Measurements from ENCODE around the gene AKAP13.
"Not testable (repeated sequence)": the region's sequence is repeated elsewhere in the genome, so short reads cannot be mapped to it uniquely, and the experiment has no call there.

Gene AKAP13

DNA sequence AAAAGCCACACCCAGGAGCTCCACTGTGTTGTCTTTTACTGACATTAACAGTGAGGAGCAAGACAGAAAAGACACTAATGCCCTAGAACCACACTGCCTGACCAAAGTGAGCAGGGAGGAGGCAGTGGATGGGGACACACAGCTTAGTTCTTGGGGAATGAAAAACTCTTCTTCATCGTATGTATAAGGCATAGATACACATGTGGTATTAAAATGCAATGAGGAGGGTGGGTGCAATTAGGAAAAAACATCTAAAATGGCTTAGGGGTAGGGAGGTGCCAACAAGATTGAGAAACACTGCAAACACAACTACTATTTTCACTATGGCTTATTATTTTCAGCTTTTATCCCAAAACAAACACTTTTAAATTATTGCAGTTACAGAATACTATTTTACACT, 398.8 kb downstream of the AKAP13 start:
- DNase-seq = no peak

DNA sequence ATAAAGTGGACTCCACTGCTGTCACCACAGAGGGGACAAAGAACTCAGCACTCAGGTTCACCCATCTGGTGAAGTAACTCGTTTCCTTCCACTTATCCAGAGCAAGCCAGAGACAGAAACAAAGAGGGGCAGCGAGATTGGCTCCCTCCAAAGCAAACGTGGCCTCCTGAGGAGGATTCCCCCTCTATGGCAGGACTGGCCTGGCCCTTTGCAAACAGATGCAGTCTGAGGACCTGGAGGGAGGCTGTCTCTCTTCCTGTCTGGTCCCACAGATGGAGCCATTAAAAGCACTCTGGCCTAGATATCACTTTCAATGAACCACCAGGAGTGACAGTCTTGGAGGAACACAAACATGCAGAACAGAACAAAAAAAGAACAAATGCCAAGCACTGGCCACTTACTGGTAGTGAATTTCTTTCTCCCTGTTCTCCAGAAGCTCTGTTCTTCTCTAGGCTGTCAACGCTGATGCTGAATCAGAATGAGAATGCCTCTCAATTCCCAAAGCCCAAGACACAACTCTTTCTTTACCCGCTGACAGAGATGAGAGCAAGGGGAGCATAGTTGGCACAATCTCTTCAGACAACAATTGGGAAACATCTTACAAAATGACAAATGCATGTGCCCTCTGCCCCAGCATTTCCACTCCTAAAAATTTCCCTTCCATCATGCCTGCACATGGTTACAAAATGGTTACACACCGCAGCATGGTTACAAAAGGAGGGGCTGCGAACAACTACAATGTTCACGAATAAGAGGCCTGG, 400.0 kb downstream of the AKAP13 start:
- DNase-seq = peak; percentile 70

DNA sequence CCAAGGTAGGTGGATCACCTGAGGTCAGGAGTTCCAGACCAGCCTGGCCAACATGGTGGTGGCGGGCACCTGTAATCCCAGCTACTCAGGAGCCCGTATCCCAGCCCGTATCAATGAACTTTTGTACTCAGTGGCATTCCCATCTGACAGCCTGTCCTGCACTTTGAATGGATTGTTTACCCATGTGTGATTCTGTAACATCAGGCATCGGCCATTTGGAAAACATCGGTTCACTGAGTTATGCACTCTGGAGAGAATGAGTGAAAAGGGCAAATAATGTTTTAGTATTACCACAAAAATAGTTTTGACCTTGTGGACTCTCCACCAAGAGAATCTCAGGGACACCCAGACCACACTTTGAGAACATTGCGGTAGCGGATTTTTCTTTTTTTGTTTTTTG, 400.7 kb downstream of the AKAP13 start:
- DNase-seq = no peak

DNA sequence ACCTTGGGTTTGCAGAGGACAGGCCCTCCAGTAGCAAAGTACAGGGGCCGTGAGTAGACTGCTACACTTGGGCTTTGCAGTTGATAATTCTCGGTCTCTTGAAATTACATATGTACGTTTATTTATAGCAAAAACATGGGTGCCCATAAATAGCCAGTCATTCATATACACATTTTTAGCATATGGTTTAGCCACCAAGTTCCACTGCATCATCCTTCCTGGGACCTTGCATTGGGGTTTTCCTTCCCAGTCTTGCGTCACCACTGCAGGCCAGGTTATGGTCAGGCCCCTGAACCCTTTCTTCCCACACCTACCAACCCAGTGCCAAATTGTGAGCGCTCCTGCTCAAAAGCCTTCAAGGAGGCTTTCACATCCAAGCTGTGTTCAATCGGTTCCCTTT, 401.7 kb downstream of the AKAP13 start:
- DNase-seq = no peak

DNA sequence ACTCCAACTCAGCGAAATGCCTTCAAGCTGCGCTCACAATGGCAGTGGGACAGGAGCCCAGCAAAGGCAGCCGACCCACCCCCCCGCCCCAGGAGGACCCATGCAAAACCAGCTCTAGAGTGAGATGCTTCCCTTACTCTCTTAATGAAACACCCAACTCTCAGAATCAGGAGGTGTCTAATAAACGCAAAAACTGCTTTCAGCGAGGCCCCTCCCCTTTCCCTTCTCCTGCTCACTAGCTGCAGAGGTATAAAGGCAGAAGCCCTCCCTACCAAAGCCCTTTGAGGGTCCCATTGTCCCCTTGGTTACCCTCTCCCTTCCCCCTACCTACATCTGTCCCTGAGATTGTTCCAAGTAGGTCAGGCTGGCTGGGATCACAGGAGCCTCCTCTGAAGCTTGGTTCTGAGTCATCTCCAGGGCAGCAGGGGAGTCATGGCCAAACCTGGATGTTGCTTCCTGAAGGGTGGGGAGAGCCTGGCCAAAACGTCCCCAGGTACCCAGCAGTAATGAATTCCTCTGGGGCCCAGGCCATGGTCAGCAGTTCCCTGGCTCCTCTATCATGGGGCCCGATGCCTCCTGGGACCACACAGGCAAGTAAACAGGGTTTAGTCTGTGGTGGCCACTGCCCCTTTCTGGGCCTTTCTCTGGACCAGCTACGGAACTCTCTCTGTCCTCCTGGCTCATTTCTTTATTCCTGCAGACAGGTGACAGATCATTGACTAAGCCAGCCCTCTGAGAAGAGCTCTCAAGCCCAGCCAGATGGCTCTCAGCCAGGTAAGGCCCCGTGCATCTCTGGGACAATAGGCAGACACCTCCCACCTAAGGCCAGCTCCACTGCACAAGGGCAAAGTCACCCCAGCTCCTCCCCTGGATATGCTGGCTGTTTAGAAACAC, 405.7 kb downstream of the AKAP13 start:
- DNase-seq = no peak

DNA sequence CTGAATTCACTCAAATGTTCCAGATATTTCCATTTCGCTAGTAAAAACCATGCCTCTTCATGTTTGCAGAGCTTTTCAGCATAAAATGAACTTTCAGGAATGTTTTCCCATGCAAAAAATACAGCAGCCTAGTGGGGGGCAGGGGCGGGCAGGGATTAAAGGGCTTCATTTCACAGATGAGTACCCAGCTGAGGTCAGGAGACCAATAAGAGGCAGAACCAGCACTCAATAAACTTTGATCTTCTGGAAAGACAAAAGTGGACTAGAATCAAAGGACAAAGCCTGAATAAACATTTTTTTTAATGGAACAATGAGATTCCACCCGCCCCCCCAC, 406.3 kb downstream of the AKAP13 start:
- DNase-seq = no peak

DNA sequence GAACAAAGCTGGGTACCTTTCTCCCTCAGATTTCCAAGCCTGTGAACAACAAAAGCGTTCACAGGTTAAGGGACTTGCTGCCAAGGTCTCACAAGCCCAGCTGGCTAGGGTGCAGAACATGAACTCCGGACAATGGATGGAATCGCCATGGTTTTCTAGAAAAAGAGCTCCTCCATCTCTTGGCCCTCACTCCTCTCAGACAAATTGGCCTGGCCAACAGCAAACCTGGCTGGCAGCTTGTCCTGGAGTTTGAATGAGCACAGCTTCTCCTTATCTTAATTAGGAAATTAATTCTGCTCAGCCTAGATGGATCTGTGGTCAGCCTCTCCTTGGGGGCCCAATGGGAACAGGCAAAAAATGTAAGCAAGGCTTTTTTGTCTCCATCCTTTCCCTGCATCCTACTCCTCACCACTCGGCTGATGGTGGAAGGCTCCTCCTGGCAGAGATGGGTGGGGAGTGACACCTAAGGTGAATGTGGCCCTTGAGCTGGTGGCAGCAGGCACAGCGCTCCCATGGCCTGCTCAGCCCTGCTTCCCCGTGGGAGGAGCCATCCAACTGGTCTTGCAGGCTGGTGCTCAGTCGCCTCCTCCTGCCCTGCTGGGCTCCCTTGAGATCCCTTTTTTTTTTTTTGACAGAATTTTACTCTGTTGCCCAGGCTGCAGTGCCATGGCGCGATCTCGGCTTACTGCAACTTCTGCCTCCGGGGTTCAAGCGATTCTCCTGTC, 408.5 kb downstream of the AKAP13 start:
- no peak for DNase-seq

DNA sequence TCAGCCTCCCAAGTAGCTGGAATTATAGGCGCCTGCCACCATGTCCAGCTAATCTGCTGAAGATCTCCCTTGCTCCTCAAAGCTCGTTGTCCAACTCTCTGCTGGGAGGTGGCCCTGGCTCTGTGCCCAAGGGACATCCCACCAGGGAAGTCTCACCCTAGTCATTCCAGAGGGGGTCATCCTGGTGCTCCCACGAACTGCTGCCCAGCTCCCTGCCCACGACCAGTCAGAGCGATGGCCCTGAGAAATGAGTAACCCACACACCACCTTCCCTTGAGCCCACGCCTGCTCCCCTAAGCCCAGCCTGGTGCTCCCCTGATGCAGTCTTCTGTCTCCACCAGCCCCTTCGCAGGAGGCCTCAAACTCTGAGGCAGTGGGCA, 409.1 kb downstream of the AKAP13 start:
- DNase-seq = no peak

DNA sequence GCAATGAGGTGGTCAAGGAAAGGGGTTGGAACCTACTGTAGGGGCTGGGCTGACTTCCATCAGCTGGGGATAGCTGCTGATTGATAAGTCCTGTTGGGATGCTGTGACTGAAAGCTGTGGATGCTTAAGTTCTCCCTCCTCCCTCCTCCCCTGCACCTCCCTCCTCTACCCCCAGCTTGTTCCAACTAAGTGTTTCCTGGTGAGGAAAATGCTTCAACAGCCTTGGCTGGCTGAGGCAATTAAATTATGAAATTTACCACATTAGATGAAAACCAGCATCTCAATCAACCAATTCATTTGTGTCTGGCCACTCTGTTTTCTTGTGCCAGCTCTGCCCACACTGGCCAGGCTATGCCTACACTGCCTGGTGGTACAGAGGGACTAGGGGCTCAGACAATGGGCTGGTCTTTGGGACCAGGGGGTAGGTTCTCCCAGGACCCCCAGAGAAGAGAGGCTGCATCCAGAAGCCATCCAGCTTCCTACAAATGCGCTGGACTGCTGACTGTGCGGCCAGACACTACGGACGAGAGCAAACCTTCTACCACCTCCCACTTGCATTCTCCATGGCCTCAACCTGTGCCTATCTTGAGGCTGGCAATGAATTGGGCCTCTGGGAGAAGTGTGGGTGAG, 411.8 kb downstream of the AKAP13 start:
- DNase-seq = no peak

DNA sequence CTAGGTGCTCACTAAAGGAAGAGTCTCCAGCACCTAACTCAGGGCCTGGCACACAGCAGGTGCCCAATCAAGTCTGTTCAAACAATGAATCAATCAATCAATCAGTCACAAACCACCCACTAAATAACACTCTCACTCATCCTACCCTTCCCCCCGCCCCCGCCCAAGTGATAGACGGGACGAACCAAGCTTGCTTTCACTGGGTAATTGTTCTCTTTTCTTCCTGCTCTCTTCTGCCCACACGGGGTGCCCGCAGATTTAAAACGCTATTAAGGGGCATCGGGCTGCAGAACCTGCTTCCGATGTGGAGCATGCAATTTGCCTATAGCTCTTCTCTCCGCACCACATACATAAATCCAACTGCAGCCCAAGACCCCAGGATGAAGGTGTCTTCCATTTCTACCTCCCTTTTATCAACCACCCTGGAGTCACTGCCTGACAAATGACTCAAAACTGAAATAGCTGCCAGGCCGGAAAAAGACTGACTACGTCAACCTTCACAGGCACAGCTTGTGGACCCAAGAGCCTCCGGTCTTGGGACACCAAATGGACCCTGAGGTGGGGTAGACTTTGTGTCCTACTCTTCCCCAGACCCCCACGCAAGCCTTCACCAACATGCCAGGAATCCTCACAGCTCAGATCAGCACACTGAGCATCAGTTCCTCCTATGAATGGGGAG, 412.6 kb downstream of the AKAP13 start:
- no peak for DNase-seq

DNA sequence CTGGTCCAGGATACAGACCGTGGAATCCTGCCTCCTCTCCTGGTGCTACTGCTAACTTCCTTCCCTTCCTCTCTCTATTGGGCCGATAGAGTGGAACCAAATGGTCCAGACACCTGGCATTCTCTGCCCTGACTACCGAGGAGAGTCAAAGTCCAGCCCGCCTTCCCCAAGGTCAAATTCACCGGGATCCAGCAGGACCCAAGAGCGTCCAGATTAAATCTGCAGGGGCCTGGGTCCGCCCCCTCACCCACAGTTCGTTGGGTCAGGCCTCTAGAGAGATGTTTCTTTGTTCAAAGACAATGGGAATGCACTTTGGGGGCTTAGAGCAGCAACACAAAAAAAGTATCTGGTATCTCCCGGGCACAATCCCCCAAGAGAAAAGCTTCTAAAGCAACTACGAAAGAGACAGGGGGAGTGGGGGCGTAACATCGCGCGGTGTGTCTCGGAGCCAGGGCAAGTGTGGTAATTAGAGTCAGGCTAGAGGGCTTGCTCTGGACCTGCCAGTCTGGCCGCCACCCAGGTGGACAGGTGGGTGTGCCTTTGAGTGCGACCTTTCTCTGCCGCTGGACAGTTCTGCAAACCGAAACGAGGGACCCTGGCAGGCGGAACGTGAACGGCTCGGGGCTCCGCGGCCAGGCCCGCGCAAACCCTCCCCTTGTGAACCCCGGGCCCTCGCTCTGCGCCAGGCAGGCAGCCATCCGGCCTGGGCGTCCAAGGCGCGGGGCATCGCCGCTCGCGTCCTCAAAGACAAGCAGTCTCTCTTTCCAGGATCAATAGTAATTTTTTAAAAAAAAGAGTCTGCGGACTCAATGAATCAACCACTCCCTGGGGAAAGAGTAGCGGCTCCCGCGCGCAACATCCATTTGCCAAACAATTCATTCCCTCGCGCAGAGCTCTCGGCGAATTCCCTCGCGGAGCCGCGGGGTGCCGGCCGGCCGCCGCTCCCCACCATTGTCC, 413.5 kb downstream of the AKAP13 start:
- no peak for DNase-seq

DNA sequence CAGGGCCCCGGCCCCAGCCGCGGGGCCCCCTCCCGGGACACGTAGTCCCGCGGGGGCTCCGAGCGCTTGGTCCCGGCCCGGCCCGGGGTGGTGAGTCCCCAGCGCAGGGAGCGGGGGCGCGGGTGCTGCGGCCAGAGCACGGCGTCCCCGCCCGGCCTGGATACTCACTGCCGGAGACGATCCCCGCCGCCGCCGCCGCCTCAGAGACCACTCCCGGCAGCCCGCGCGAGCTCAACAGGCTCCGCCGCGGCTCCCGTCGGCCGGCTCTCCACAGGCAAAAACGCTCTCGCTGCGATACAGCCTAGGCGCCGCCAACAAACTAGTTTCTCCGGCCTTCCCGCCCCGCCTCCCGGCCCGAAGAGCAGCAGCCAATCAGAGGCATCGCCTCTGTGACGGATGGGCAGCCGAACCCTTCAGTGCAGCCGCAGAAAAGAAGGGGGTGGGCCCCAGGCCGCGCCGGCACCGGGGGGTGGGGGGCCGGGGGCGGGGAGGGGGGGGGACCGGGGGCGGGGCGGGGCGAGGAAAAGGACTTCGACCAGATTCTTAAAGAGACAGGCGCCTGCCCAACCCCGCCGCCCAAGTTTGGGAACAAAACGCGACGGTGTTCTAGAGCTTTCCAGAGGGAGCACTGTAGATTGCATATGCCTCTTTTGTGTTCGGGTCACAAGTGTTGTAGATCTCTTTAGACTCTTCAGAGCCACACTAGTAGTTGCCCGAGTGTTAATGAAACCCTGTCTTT, 414.4 kb downstream of the AKAP13 start, which contains the start of gene KLHL25:
TSS of gene KLHL25 (minus strand) at position 328 of the 739 bp plus-strand sequence. CDS start 25,115 bp downstream, outside the sequence.
- peak; percentile 85 for DNase-seq

DNA sequence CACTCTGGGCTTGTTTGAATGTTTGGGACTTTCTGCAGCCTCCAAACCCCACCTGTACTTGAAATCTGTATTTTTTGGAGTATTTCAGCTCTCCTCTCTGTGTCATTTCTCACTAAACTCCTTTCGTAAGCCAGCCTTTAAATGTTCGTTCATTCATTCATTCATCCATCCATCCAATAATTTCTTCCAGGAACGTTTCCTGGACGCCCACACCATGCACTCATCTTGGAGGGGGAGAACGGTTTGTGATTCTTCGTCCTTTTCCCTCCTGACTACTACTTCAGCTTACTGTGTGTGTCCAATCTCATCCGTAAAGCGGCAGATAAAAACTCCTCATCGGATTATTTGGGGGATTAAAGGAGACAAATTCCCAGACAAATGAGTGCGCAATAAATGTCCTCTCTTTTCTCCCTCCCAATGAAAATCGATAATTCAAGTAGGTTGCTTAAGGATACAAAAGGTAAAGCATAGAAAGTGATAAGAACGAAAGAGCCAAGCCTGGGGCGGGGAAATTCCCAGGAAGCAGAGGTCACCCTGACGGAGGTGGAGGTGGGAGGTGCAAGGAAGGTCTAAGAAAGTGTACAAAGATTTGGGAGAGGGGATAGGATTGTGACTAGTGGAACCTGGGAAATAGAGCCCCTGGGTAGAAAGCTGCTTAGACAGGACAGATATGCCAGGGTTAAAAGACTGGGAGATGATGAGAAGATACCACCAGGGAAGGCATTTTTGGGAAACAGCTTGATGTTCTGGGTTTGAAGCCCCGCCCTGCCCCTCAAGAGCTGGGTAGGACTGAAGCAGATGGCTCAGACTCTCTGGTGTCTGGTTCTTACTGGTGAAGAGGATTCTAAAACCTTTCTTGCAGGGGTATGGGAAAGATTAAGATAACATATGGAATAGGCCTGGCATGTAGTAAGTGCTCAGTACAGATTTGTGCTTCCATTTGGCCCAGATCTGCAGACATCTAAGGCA, 415.2 kb downstream of the AKAP13 start:
- peak; percentile 23 for DNase-seq

DNA sequence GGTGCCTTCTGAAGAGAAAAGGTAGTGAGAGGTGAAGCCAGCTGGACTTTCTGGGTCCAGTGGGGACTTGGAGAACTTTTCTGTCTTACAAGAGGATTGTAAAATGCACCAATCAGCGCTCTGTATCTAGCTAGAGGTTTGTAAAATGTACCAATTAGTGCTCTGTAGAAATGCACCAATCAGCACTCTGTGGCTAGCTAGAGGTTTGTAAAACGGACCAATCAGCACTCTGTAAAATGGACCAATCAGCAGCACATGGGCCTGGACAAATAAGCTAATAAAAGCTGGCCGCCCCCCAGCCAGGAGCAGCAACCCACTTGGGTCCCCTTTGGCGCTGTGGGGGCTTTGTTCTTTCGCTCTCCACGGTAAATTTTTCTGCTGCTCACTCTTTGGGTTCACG, 416.0 kb downstream of the AKAP13 start:
- DNase-seq = not testable (repeated sequence)
